GM12874 (cell line): ENCODE results near the gene CUX1.

Experiments
- CTCF ChIP-seq: IDR thresholded peaks from 2 replicates; pipeline ENCODE4 v1.5.1; 2011; ENCODE audit warnings: low read depth, mild to moderate bottlenecking, control low read depth, low read length, moderate library complexity; ENCODE audit not compliant: insufficient read depth

The CUX1 gene

GRCh38 chr7:101932083-101932482, 114.7 kb downstream of the CUX1 start:
- TF ChIP-seq CTCF: no peak

- no peak for TF ChIP-seq CTCF
These were observed 115.6 kb downstream of the CUX1 start for GRCh38 chr7:101933028-101933427.

- TF ChIP-seq CTCF: no peak
These were observed 116.3 kb downstream of the CUX1 start for GRCh38 chr7:101933688-101934121.

- TF ChIP-seq CTCF: no peak
These were observed 117.2 kb downstream of the CUX1 start for GRCh38 chr7:101934618-101935017.

GRCh38 chr7:101935521-101936141, 118.2 kb downstream of the CUX1 start:
- no peak for TF ChIP-seq CTCF

GRCh38 chr7:101936223-101936610, 118.8 kb downstream of the CUX1 start:
- no peak for TF ChIP-seq CTCF

GRCh38 chr7:101936611-101937231, 119.3 kb downstream of the CUX1 start:
- TF ChIP-seq CTCF: no peak
